Prostate gland (tissue), 2 donors: ENCODE measurements around the gene SVOP. TPM values are rescaled to one million over a fixed set of nuclear protein-coding genes. Genes with fewer than 3 reads are reported as not detected.

ENCODE experiments used
- DNase-seq: peaks from one replicate; pipeline ENCODE4 v3.0.0-alpha.2; 2019; ENCODE audit warnings: low spot score
- H3K27ac ChIP-seq, 2 donors: fragments of 200-600 bp; sonication (generic); 2 replicates each; pipeline ENCODE4 v1.5.1; 2017 to 2019
- H3K27me3 ChIP-seq: fragments of 200-600 bp; sonication (generic); replicated peaks from 2 replicates; pipeline ENCODE4 v1.5.1; 2019; ENCODE audit not compliant: insufficient read depth
- H3K36me3 ChIP-seq, 2 donors: fragments of 200-600 bp; sonication (generic); 1 replicate in 1 of 2; 2 replicates in 1 of 2; pipeline versions ENCODE4 v1.5.1 to v1.8.1; 2017 to 2019
- H3K4me1 ChIP-seq: fragments of 200-600 bp; sonication (generic); replicated peaks from 2 replicates; pipeline ENCODE4 v1.5.1; 2019
- H3K4me3 ChIP-seq, 2 donors: fragments of 200-600 bp; sonication (generic); 2 replicates each; pipeline ENCODE4 v1.5.1; 2017 to 2019
- H3K9me3 ChIP-seq: fragments of 200-600 bp; sonication (generic); 2 replicates; pipeline ENCODE4 v1.5.1; 2017
- POLR2A ChIP-seq: fragments of 450-650 bp; IDR thresholded peaks from one replicate; pipeline ENCODE4 v1.6.1; 2016; ENCODE audit warnings: antibody characterized with exemption, mild to moderate bottlenecking
- POLR2AphosphoS5 ChIP-seq: sonication (generic); formaldehyde crosslinking; IDR thresholded peaks from one replicate; pipeline ENCODE4 v1.6.1; 2017; ENCODE audit warnings: antibody characterized with exemption
- WGBS: methylation state at CpG from one replicate; pipeline ENCODE4 v1.1.5; 2018; 5-methylcytosine and 5-hydroxymethylcytosine counted together
- intact Hi-C: fragments of 100-400 bp; cut with DNase I; formaldehyde crosslinking; loops from one replicate; pipeline ENCODE4 v1.14.2; 2022
- total RNA-seq, 2 donors: library from RNA; depleted of rRNA; stranded (reverse); fragments of >200 nt; gene quantifications; one replicate each; pipeline ENCODE4 v1.1.0, GENCODE V29; 2016
- TF ChIP-seq, protein P1 (sequence below), 4 experiments: fragments of 200-600 bp in 2 of 4; fragments of 450-650 bp in 2 of 4; sonication (generic) in 2 of 4; IDR thresholded peaks; 1 replicate in 3 of 4; 2 replicates in 1 of 4; pipeline ENCODE4 v1.5.1; 2016 to 2019; ENCODE audit warnings: antibody characterized with exemption in 4 of 4, mild to moderate bottlenecking in 2 of 4, moderate library complexity in 2 of 4

Gene SVOP
- total RNA-seq, 2 donors from 2014 or later, result 0.06 TPM; not detected in 1

GRCh38 chr12:108935159-108935763 lies 85.6 kb downstream of the SVOP start:
- intact Hi-C loops, result no loop called here
- Histone ChIP-seq H3K27me3 (no peaks in the 10 kb centered on the region), H3K4me1 (no peaks in the 10 kb centered on the region), H3K4me3 (no peak overlapping the region), H3K27ac (no peak overlapping the region), H3K9me3 (no peaks in the 10 kb centered on the region), H3K36me3 (no peaks in the 10 kb centered on the region)
- WGBS, result 77% methylated on average over 7 of the region's 7 CpGs
- TF ChIP-seq POLR2A, result no peak
- no peak for TF ChIP-seq POLR2AphosphoS5
- TF ChIP-seq, protein P1, sequence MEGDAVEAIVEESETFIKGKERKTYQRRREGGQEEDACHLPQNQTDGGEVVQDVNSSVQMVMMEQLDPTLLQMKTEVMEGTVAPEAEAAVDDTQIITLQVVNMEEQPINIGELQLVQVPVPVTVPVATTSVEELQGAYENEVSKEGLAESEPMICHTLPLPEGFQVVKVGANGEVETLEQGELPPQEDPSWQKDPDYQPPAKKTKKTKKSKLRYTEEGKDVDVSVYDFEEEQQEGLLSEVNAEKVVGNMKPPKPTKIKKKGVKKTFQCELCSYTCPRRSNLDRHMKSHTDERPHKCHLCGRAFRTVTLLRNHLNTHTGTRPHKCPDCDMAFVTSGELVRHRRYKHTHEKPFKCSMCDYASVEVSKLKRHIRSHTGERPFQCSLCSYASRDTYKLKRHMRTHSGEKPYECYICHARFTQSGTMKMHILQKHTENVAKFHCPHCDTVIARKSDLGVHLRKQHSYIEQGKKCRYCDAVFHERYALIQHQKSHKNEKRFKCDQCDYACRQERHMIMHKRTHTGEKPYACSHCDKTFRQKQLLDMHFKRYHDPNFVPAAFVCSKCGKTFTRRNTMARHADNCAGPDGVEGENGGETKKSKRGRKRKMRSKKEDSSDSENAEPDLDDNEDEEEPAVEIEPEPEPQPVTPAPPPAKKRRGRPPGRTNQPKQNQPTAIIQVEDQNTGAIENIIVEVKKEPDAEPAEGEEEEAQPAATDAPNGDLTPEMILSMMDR (IDR thresholded peaks at IDR 0.05), result no peak
- DNase-seq, result no peak

GRCh38 chr12:108933949-108934348 lies 86.9 kb downstream of the SVOP start:
- no peak overlapping the region for H3K27ac ChIP-seq
- H3K36me3 ChIP-seq, result no peaks in the 10 kb centered on the region
- TF ChIP-seq, protein P1 (IDR thresholded peaks at IDR 0.05), result no peak
- TF ChIP-seq POLR2A (no peak), POLR2AphosphoS5 (no peak)
- no peaks in the 10 kb centered on the region for H3K27me3 ChIP-seq
- intact Hi-C loops, result no loop called here
- H3K9me3 ChIP-seq, result no peaks in the 10 kb centered on the region
- DNase-seq, result no peak
- H3K4me1 ChIP-seq, result no peaks in the 10 kb centered on the region
- WGBS, result 74% methylated on average over 6 of the region's 6 CpGs
- H3K4me3 ChIP-seq, result no peak overlapping the region

DNA sequence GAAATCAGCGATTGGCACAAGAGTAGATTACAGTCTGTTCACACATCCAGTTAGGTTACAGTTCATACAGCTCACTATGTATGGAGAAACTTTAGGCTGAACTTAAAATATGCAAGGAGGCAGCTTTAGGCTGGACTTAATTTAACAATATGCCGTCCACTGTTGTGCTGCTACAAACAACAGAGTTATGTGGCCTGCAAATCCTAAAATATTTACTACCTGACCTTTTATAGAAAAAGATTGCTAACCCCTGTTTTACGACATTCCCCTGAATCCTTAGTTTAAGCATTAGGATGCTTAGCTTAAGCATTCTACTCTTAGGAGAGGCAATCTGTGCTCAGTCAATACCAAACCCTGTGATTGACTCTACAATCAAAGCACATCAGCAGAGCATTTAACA lies 90.1 kb downstream of the SVOP start:
- WGBS, result 67% methylated on average over 3 of the region's 3 CpGs

DNA sequence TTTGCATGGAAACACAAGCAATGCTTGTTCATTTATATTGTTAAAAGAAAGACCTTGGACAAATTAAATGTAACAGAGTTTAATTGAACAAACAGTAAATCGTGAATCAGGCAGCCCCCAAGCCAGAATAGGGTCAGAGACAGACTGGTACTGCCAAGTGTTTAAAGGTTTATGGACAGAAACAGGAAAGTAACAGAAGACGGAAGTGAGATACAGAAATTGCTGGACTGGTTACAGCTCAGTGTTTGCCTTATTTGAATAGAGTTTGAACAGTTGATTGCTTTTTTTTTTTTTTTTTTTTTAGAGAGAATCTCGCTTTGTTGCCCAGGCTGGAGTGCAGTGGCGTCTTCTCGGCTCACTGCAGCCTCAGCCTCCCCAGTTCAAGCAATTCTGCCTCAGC lies 90.7 kb downstream of the SVOP start:
- no peak for DNase-seq
- intact Hi-C loops, result no loop called here
- Histone ChIP-seq H3K9me3 (no peaks in the 10 kb centered on the region), H3K27ac (no peak overlapping the region), H3K27me3 (no peaks in the 10 kb centered on the region), H3K36me3 (no peaks in the 10 kb centered on the region), H3K4me1 (no peaks in the 10 kb centered on the region), H3K4me3 (no peak overlapping the region)
- TF ChIP-seq POLR2A (no peak), POLR2AphosphoS5 (no peak)
- TF ChIP-seq, protein P1 (IDR thresholded peaks at IDR 0.05), result no peak
- WGBS, result 23% methylated on average over 5 of the region's 5 CpGs

More for the DNA sequence above, 90.1 kb downstream of the SVOP start:
- H3K9me3 ChIP-seq, result no peaks in the 10 kb centered on the region
- H3K36me3 ChIP-seq, result no peaks in the 10 kb centered on the region
- no peak for TF ChIP-seq POLR2A
- TF ChIP-seq, protein P1 (IDR thresholded peaks at IDR 0.05), result no peak
- no peak for TF ChIP-seq POLR2AphosphoS5
- intact Hi-C loops, result no loop called here
- no peak for DNase-seq
- H3K27me3 ChIP-seq, result no peaks in the 10 kb centered on the region
- H3K27ac ChIP-seq, result no peak overlapping the region
- H3K4me1 ChIP-seq, result no peaks in the 10 kb centered on the region
- H3K4me3 ChIP-seq, result no peak overlapping the region

GRCh38 chr12:108928695-108929094 lies 92.2 kb downstream of the SVOP start:
- intact Hi-C loops, result no loop called here
- no peaks in the 10 kb centered on the region for H3K36me3 ChIP-seq
- no peak overlapping the region for H3K27ac ChIP-seq
- no peaks in the 10 kb centered on the region for H3K4me1 ChIP-seq
- TF ChIP-seq, protein P1 (IDR thresholded peaks at IDR 0.05), result no peak
- no peak for TF ChIP-seq POLR2A
- TF ChIP-seq POLR2AphosphoS5, result no peak
- no peak for DNase-seq
- no peak overlapping the region for H3K4me3 ChIP-seq
- WGBS, result 91% methylated on average over 8 of the region's 8 CpGs
- H3K27me3 ChIP-seq, result no peaks in the 10 kb centered on the region
- no peaks in the 10 kb centered on the region for H3K9me3 ChIP-seq
